ENCODE measurements around the gene CCSER1.

DNA sequence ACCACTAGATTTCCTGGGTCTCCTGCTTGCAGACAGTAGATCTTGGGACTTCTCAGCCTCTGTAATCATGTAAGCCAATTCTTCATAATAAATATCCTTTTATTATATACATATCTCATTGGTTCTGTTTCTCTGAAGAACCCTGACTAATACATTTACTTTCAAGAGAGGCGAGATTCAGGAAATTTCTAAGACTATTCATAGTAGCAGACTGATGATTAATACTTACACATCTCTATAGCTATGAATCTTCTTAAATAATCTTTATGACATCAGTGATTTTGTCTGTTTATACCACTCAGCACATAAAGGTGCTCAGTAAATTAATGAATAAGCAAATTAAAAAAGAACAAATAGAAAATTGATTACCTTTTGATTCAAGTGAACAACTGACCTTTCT is 1494.3 kb downstream of the CCSER1 start:
- TF ChIP-seq EZH2phosphoT487 (IDR thresholded peaks at IDR 0.05; ENCODE audit: borderline replicate concordance), result no peak
- TF ChIP-seq, protein P1, sequence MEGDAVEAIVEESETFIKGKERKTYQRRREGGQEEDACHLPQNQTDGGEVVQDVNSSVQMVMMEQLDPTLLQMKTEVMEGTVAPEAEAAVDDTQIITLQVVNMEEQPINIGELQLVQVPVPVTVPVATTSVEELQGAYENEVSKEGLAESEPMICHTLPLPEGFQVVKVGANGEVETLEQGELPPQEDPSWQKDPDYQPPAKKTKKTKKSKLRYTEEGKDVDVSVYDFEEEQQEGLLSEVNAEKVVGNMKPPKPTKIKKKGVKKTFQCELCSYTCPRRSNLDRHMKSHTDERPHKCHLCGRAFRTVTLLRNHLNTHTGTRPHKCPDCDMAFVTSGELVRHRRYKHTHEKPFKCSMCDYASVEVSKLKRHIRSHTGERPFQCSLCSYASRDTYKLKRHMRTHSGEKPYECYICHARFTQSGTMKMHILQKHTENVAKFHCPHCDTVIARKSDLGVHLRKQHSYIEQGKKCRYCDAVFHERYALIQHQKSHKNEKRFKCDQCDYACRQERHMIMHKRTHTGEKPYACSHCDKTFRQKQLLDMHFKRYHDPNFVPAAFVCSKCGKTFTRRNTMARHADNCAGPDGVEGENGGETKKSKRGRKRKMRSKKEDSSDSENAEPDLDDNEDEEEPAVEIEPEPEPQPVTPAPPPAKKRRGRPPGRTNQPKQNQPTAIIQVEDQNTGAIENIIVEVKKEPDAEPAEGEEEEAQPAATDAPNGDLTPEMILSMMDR (conservative IDR thresholded peaks at IDR 0.05; ENCODE audit: low read length), result no peak

All from Loucy (cell line).